ENCODE measurements around the gene OR10G7.

DNA sequence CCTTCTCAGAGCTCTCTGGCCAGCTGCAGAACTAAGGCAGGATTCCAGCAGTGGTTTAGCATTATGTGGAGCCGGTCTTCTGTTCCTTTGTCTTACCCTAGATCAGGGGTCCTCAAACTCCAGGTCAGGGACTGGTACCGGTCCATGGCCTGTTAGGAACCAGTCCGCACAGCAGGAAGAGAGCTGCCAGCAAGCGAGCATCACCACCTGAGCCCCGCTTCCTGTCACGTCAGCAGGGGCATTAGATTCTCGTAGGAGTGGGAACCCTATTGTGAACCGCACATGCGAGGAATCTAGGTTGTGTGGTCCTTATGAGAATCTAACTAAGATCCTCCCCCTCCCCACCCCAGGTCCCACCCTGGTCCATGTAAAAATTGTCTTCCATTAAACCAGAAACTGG is 1.6 kb downstream of the OR10G7 start:
- TF ChIP-seq CTCF (conservative IDR thresholded peaks at IDR 0.05): no peak
- TF ChIP-seq EZH2 (IDR thresholded peaks at IDR 0.05; ENCODE audit: low read depth): no peak

Data from PC-9 (cell line).